ENCODE measurements around the gene ARX. TPM values are rescaled to one million over a fixed set of nuclear protein-coding genes. Genes with fewer than 3 reads are reported as not detected.

ARX gene
- total and polyA plus RNA-seq, 11 donors: not detected

- Histone ChIP-seq H3K4me1 (peaks cover 0 to 25% (median 3%) of the 10 kb centered on the region in 12 donors), H3K4me3 (no peak overlapping the region), H3K27me3 (peaks cover 0 to 99% (median 77%) of the 10 kb centered on the region in 9 donors), H3K36me3 (no peaks in the 10 kb centered on the region), H3K27ac (no peak overlapping the region), H3K9me3 (no peaks in the 10 kb centered on the region)
- ATAC-seq (no peak), DNase-seq (no peak)
- TF ChIP-seq POLR2A (IDR thresholded peaks at IDR 0.05) (no peak), CTCF (IDR thresholded peaks at IDR 0.05) (no peak)
- intact Hi-C loops (cut with DNase I): loop anchor here in 1 of 10 donors (5.0 kb wide), 1 partner anchor 319 kb away; no protein-coding TSS in a partner anchor
- WGBS, 4 donors: 9 to 31% (median 21%) methylated on average over 7 of the region's 7 CpGs
These were observed 9.1 kb downstream of the ARX start for GRCh38 chrX:25006586-25007058.

GRCh38 chrX:25005382-25006185 lies 10.2 kb downstream of the ARX start:
- H3K27me3 ChIP-seq: peaks cover 0 to 99% (median 70%) of the 10 kb centered on the region in 9 donors
- H3K9me3 ChIP-seq: no peaks in the 10 kb centered on the region
- peaks cover 0 to 25% (median 3%) of the 10 kb centered on the region in 12 donors for H3K4me1 ChIP-seq
- no peak for ATAC-seq
- H3K36me3 ChIP-seq: no peaks in the 10 kb centered on the region
- H3K4me3 ChIP-seq: peak overlapping the region in 8 of 12 donors; percentile 12 to 34 (median 18)
- intact Hi-C loops (cut with DNase I): loop anchor here in 1 of 10 donors (5.0 kb wide), 1 partner anchor 318 kb away; no protein-coding TSS in a partner anchor
- WGBS, 4 donors: 2 to 33% (median 15%) methylated on average over 34 to 72 of the region's 72 CpGs
- TF ChIP-seq POLR2A (IDR thresholded peaks at IDR 0.05): no peak
- no peak for TF ChIP-seq CTCF (IDR thresholded peaks at IDR 0.05)
- DNase-seq: peak in 1 of 5 donors; percentile 18
- no peak overlapping the region for H3K27ac ChIP-seq

- no peaks in the 10 kb centered on the region for H3K36me3 ChIP-seq
- WGBS, 4 donors: 1 to 35% (median 13%) methylated on average over 21 to 23 of the region's 23 CpGs
- peaks cover 0 to 96% (median 66%) of the 10 kb centered on the region in 9 donors for H3K27me3 ChIP-seq
- no peak overlapping the region for H3K27ac ChIP-seq
- ATAC-seq: no peak
- H3K9me3 ChIP-seq: no peaks in the 10 kb centered on the region
- no peak for DNase-seq
- H3K4me3 ChIP-seq: peak overlapping the region in 8 of 12 donors; percentile 12 to 34 (median 18)
- TF ChIP-seq POLR2A (IDR thresholded peaks at IDR 0.05) (no peak), CTCF (IDR thresholded peaks at IDR 0.05) (no peak)
- peaks cover 0 to 25% (median 3%) of the 10 kb centered on the region in 12 donors for H3K4me1 ChIP-seq
- intact Hi-C loops (cut with DNase I): loop anchor here in 1 of 10 donors (5.0 kb wide), 1 partner anchor 318 kb away; no protein-coding TSS in a partner anchor
These were observed 10.8 kb downstream of the ARX start for GRCh38 chrX:25005034-25005381.

- peaks cover 0 to 25% (median 3%) of the 10 kb centered on the region in 12 donors for H3K4me1 ChIP-seq
- H3K4me3 ChIP-seq: peak overlapping the region in 7 of 12 donors; percentile 9 to 34 (median 17)
- H3K27ac ChIP-seq: no peak overlapping the region
- intact Hi-C loops (cut with DNase I): loop anchor here in 1 of 10 donors (5.0 kb wide), 1 partner anchor 317 kb away; no protein-coding TSS in a partner anchor
- peak in 1 of 4 donors; percentile 34 for ATAC-seq
- no peaks in the 10 kb centered on the region for H3K36me3 ChIP-seq
- DNase-seq: no peak
- H3K9me3 ChIP-seq: no peaks in the 10 kb centered on the region
- 1 to 27% (median 15%) methylated on average over 51 to 59 of the region's 59 CpGs for WGBS, 4 donors
- no peak for TF ChIP-seq POLR2A (IDR thresholded peaks at IDR 0.05)
- no peak for TF ChIP-seq CTCF (IDR thresholded peaks at IDR 0.05)
- peaks cover 0 to 96% (median 62%) of the 10 kb centered on the region in 9 donors for H3K27me3 ChIP-seq
These were observed 11.2 kb downstream of the ARX start for GRCh38 chrX:25004485-25005032.
